DND-41 (cell line): ENCODE data around the gene C17orf107.

Experiments used
- EZH2 ChIP-seq: IDR thresholded peaks from 3 replicates; pipeline ENCODE4 v1.6.1; 2012; ENCODE audit warnings: borderline replicate concordance, low read depth, mild to moderate bottlenecking, moderate library complexity, low read length, inconsistent platforms; ENCODE audit not compliant: severe bottlenecking
- TF ChIP-seq, protein P1 (sequence below): IDR thresholded peaks from 2 replicates; pipeline ENCODE4 v1.5.1; 2012; ENCODE audit warnings: borderline replicate concordance, low read length, moderate library complexity, mild to moderate bottlenecking; ENCODE audit not compliant: poor library complexity, severe bottlenecking; ENCODE audit errors: extremely low read depth

DNA sequence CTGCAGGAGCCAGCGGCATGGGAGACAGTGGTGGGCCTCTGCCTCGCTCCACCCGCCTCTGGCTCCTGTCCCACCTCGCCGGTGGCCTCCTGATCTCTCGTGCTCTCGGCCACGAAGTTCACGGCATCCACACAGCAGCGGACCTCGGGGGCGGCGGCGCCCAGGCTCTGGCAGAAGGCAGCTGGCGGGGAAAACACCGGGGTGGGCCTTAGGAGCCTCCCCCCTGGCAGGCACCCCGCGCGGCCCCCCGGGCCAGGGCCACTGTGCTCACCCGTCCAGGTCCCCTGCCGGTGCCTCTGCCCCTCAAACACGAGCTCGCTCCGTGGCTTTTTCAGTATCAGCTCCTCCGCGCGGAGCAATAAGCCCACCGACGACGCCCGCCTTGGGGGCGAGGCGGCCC is 409 bp upstream of the C17orf107 start:
- TF ChIP-seq, protein P1, sequence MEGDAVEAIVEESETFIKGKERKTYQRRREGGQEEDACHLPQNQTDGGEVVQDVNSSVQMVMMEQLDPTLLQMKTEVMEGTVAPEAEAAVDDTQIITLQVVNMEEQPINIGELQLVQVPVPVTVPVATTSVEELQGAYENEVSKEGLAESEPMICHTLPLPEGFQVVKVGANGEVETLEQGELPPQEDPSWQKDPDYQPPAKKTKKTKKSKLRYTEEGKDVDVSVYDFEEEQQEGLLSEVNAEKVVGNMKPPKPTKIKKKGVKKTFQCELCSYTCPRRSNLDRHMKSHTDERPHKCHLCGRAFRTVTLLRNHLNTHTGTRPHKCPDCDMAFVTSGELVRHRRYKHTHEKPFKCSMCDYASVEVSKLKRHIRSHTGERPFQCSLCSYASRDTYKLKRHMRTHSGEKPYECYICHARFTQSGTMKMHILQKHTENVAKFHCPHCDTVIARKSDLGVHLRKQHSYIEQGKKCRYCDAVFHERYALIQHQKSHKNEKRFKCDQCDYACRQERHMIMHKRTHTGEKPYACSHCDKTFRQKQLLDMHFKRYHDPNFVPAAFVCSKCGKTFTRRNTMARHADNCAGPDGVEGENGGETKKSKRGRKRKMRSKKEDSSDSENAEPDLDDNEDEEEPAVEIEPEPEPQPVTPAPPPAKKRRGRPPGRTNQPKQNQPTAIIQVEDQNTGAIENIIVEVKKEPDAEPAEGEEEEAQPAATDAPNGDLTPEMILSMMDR, result no peak
- no peak for TF ChIP-seq EZH2
